Progenitor cell of endocrine pancreas (in vitro differentiated cells): ENCODE results near the gene HAGH. TPM values are rescaled to one million over a fixed set of nuclear protein-coding genes. Genes with fewer than 3 reads are reported as not detected.

Source experiments
- DNase-seq: peaks from one replicate; pipeline ENCODE4 v3.0.0; 2021; ENCODE audit warnings: low spot score; ENCODE audit not compliant: unreplicated experiment
- H3K27ac Mint-ChIP-seq: 2 replicates; pipeline ENCODE4 v1.8.0; 2021; ENCODE audit warnings: mild to moderate bottlenecking, moderate library complexity, mixed read lengths
- H3K27me3 Mint-ChIP-seq: 2 replicates; pipeline ENCODE4 v1.8.0; 2021; ENCODE audit warnings: mixed read lengths
- H3K36me3 Mint-ChIP-seq: 2 replicates; pipeline ENCODE4 v1.8.0; 2022; ENCODE audit warnings: mixed read lengths; ENCODE audit not compliant: insufficient read depth
- H3K4me1 Mint-ChIP-seq: 2 replicates; pipeline ENCODE4 v1.8.0; 2021; ENCODE audit warnings: low read depth, mixed read lengths
- H3K4me3 Mint-ChIP-seq: 2 replicates; pipeline ENCODE4 v1.8.0; 2021; ENCODE audit warnings: low read depth, mild to moderate bottlenecking, moderate library complexity, mixed read lengths
- H3K9me3 Mint-ChIP-seq: 2 replicates; pipeline ENCODE4 v1.8.0; 2021; ENCODE audit warnings: low read depth, mixed read lengths
- CTCF ChIP-seq: fragments of 200-600 bp; sonication (generic); IDR thresholded peaks from one replicate; pipeline ENCODE4 v1.5.0; 2021; ENCODE audit warnings: antibody characterized with exemption, mild to moderate bottlenecking; ENCODE audit not compliant: unreplicated experiment
- total RNA-seq: library from RNA; stranded (reverse); gene quantifications from 2 replicates; pipeline ENCODE4 v1.2.1, GENCODE V29; 2021

HAGH gene
- total RNA-seq, 1 donor from 2014 or later: 43.6 TPM

- Mint-ChIP-seq H3K4me1 (no peaks in the 10 kb centered on the region), H3K4me3 (no peak overlapping the region), H3K27ac (no peak overlapping the region), H3K36me3 (no peaks in the 10 kb centered on the region), H3K9me3 (no peaks in the 10 kb centered on the region), H3K27me3 (peaks cover 76% of the 10 kb centered on the region)
- DNase-seq: no peak
- no peak for TF ChIP-seq CTCF
Observed at GRCh38 chr16:1858189-1858865, 31.7 kb upstream of the HAGH start.

GRCh38 chr16:1857433-1858097 is 30.9 kb upstream of the HAGH start:
- no peak for DNase-seq
- Mint-ChIP-seq H3K4me1 (no peaks in the 10 kb centered on the region), H3K36me3 (no peaks in the 10 kb centered on the region), H3K27ac (no peak overlapping the region), H3K4me3 (no peak overlapping the region), H3K9me3 (no peaks in the 10 kb centered on the region), H3K27me3 (peaks cover 81% of the 10 kb centered on the region)
- TF ChIP-seq CTCF: no peak

GRCh38 chr16:1851793-1852192 is 25.2 kb upstream of the HAGH start:
- TF ChIP-seq CTCF: no peak
- Mint-ChIP-seq H3K27me3 (peaks cover 54% of the 10 kb centered on the region), H3K4me3 (no peak overlapping the region), H3K4me1 (no peaks in the 10 kb centered on the region), H3K36me3 (no peaks in the 10 kb centered on the region), H3K9me3 (no peaks in the 10 kb centered on the region), H3K27ac (no peak overlapping the region)
- DNase-seq: no peak

GRCh38 chr16:1850981-1851380 is 24.4 kb upstream of the HAGH start:
- Mint-ChIP-seq H3K27me3 (peaks cover 61% of the 10 kb centered on the region), H3K9me3 (no peaks in the 10 kb centered on the region), H3K27ac (no peak overlapping the region), H3K4me3 (no peak overlapping the region), H3K4me1 (no peaks in the 10 kb centered on the region), H3K36me3 (no peaks in the 10 kb centered on the region)
- TF ChIP-seq CTCF: no peak
- DNase-seq: no peak

GRCh38 chr16:1846416-1846815 is 19.8 kb upstream of the HAGH start:
- no peak for DNase-seq
- no peak overlapping the region for H3K27ac Mint-ChIP-seq
- no peaks in the 10 kb centered on the region for H3K36me3 Mint-ChIP-seq
- no peaks in the 10 kb centered on the region for H3K4me1 Mint-ChIP-seq
- peaks cover 29% of the 10 kb centered on the region for H3K27me3 Mint-ChIP-seq
- TF ChIP-seq CTCF: no peak
- no peaks in the 10 kb centered on the region for H3K9me3 Mint-ChIP-seq
- no peak overlapping the region for H3K4me3 Mint-ChIP-seq
